ENCODE measurements around the gene NBEAL1. TPM values are rescaled to one million over a fixed set of nuclear protein-coding genes. Genes with fewer than 3 reads are reported as not detected.
A peak's percentile ranks its signal among the peaks of the same experiment; 100 is the strongest.
"Not testable (repeated sequence)": the region's sequence is repeated elsewhere in the genome, so short reads cannot be mapped to it uniquely, and the experiment has no call there.

Gene NBEAL1
- total RNA-seq, 1 experiment from 2014 or later: 17.0 TPM

- not testable (repeated sequence) for DNase-seq (ENCODE audit: low read depth)
These were observed 24.5 kb downstream of the NBEAL1 start for GRCh38 chr2:203039211-203039610.

GRCh38 chr2:203040966-203041521 is 26.4 kb downstream of the NBEAL1 start:
- no peak for DNase-seq (ENCODE audit: low read depth)

GRCh38 chr2:203042178-203042577 is 27.5 kb downstream of the NBEAL1 start:
- DNase-seq (ENCODE audit: low read depth): no peak

- no peak for DNase-seq (ENCODE audit: low read depth)
These were observed 28.6 kb downstream of the NBEAL1 start for GRCh38 chr2:203043226-203043625.

GRCh38 chr2:203045867-203046266 is 31.2 kb downstream of the NBEAL1 start:
- DNase-seq (ENCODE audit: low read depth): no peak

- DNase-seq (ENCODE audit: low read depth): no peak
These were observed 37.9 kb downstream of the NBEAL1 start for GRCh38 chr2:203052539-203052938.

GRCh38 chr2:203059567-203060240 is 45.0 kb downstream of the NBEAL1 start:
- DNase-seq (ENCODE audit: low read depth): no peak

- DNase-seq (ENCODE audit: low read depth): peak; percentile 18
These were observed 46.7 kb downstream of the NBEAL1 start for GRCh38 chr2:203061346-203061745.

- DNase-seq (ENCODE audit: low read depth): no peak
These were observed 47.5 kb downstream of the NBEAL1 start for GRCh38 chr2:203062126-203062525.

GRCh38 chr2:203066519-203067091 is 51.9 kb downstream of the NBEAL1 start:
- DNase-seq (ENCODE audit: low read depth): not testable (repeated sequence)

- no peak for DNase-seq (ENCODE audit: low read depth)
These were observed 56.0 kb downstream of the NBEAL1 start for GRCh38 chr2:203070701-203071100.

GRCh38 chr2:203071148-203071547 is 56.5 kb downstream of the NBEAL1 start:
- no peak for DNase-seq (ENCODE audit: low read depth)

GRCh38 chr2:203072371-203072770 is 57.7 kb downstream of the NBEAL1 start:
- no peak for DNase-seq (ENCODE audit: low read depth)

- DNase-seq (ENCODE audit: low read depth): peak; percentile 24
These were observed 62.8 kb downstream of the NBEAL1 start for GRCh38 chr2:203077451-203077850.

GRCh38 chr2:203080447-203081045 is 65.9 kb downstream of the NBEAL1 start:
- no peak for DNase-seq (ENCODE audit: low read depth)

GRCh38 chr2:203083328-203083727 is 68.7 kb downstream of the NBEAL1 start:
- DNase-seq (ENCODE audit: low read depth): no peak

- not testable (repeated sequence) for DNase-seq (ENCODE audit: low read depth)
These were observed 71.7 kb downstream of the NBEAL1 start for GRCh38 chr2:203086381-203086780.

- not testable (repeated sequence) for DNase-seq (ENCODE audit: low read depth)
These were observed 76.0 kb downstream of the NBEAL1 start for GRCh38 chr2:203090721-203091120.

- no peak for DNase-seq (ENCODE audit: low read depth)
These were observed 83.1 kb downstream of the NBEAL1 start for GRCh38 chr2:203097735-203098134.

GRCh38 chr2:203102357-203102756 is 87.7 kb downstream of the NBEAL1 start:
- peak; percentile 6 for DNase-seq (ENCODE audit: low read depth)

GRCh38 chr2:203104273-203104672 is 89.6 kb downstream of the NBEAL1 start:
- DNase-seq (ENCODE audit: low read depth): no peak

- DNase-seq (ENCODE audit: low read depth): no peak
These were observed 91.3 kb downstream of the NBEAL1 start for GRCh38 chr2:203105996-203106395.

- not testable (repeated sequence) for DNase-seq (ENCODE audit: low read depth)
These were observed 95.8 kb downstream of the NBEAL1 start for GRCh38 chr2:203110496-203110895.

Data from LHCN-M2 (cell line).